Epidermal melanocyte (primary cell): ENCODE measurements around the gene FAM118B.
A peak's percentile ranks its signal among the peaks of the same experiment; 100 is the strongest.

Source experiments
- DNase-seq: peaks from one replicate; pipeline ENCODE4 v3.0.0; 2011; ENCODE audit warnings: low spot score; ENCODE audit not compliant: insufficient read length

FAM118B gene

DNA sequence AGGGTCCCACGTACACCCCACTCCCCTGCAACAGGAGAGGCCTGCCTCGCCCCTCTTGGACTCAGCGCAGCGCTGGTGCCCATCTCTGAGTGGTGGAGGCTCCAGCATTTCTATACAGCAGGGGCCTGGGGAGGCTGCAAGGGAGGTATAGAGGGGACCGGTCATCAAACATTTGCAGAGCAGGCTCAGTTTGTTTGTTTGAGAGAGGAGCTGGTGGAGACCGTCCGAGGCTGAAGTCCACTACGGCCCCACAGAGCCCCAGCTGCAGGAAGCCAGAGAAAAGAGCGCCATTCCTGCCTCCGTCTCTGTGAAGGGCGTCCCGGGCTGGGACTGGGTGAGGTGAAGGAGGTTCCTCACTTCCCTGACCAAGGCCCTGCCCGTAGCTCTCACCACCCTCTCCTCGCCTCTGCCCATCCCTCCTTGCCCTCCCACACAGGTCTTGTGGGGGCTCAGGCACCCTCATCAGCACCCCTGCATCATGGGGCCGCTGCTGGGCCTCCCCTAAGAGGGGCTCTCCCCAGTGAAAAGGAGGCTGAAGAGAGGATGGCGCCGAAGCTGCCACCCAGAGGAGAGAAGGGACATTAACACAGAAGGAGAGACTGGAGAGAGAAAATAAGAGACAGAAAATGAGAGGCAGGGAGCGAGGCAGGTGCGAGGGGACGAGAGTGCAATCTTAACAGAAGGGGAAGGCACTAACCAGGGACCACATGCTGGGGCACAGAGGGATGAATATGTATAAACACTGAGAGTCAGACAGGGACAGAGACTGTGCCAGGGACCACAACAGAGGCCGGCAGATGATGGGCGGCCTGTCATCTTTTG, 24.7 kb upstream of the FAM118B start:
- no peak for DNase-seq

DNA sequence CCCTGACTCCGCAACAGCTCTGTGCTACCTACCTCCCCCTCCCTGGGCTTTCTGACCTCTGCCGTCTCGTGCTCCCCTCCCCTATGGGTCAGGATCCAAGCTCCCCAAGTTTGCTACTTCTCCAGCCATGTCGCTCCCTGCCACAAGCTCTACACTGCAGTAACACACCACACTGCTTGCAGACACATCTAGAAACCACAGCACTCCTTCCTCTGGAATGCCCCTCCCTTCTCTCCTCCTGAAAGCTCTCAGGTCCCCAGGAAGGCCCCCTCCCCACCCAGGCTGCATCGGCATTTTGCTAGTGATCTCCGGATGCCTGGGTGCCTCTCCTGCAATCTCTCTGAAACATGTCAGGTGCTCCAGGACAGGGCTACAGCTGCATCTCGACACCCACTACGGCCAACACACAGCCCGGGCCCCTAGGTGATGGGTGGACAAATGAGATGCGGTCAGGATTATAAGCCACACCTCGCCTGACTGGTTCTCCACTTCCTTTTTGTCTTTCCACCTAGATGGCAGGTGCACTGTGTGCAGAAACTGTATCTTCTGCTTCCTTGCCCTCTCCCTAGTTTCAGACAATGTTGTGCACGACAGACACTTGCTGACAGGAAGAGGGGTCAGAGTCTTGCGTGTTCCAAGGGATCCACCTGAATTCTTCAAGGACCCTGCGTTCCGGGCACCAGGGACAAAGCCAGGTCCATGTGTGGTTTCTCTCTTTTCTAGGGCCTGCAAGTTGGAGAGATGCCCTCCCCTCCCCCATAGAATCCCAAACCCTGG, 23.1 kb upstream of the FAM118B start:
- no peak for DNase-seq

DNA sequence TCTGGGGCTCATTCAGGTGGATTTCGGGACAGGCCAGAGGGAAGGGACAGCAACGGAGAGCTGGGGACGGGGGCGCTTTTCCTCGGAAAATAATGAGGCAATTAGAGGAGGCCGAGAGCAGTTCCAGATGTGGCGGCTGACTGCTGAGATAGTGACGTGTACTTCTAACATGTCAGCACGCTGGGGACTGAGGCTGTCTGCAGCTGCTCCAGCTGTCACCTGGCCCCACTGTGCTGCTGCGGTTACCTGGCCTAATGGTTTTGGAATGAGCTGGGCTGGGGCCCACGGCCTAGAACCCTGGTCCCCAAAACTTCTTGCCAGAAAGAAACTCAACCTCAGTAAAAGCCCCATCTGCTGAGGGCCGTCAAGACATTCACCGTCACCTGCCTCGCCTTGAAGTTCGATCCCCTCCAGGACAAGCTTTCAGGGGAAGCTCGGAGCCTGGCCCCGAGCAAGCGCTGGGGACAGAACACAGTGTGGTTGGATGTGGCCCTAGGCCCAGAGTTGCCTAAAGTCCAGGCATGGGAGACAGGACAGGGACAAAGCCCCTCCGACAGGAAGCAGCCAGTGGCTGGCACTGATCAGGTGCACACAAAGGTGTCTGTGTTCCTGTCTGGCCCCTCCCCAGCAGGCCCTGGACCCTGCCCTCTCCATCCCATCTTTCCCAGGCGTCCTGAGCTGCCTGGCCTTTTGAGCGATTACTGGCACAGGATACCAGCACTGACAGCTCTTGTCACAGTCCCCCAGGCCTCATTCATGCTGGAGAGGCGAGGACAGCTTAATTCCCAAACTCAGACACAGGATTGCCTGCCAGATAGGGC, 22.3 kb upstream of the FAM118B start:
- DNase-seq: no peak

DNA sequence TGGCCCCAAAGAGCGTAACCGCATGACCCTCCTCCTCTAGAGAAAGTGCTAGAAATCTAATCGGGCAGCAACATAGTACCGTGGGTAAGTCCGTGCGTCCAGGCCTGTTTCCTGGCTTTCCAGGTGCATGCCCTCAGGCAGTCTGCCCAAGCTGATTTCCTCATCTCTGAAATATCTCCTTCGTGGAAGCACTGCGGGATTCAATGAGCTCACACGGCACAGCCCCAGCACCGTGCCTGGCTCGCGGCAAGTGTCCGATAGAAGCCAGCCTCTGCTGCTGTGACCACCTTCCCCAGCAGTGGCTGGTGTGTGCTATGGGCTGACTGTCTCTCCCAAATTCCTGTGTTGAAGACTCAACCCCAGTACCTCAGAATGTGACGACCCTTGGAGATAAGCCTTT, 20.8 kb upstream of the FAM118B start:
- no peak for DNase-seq

DNA sequence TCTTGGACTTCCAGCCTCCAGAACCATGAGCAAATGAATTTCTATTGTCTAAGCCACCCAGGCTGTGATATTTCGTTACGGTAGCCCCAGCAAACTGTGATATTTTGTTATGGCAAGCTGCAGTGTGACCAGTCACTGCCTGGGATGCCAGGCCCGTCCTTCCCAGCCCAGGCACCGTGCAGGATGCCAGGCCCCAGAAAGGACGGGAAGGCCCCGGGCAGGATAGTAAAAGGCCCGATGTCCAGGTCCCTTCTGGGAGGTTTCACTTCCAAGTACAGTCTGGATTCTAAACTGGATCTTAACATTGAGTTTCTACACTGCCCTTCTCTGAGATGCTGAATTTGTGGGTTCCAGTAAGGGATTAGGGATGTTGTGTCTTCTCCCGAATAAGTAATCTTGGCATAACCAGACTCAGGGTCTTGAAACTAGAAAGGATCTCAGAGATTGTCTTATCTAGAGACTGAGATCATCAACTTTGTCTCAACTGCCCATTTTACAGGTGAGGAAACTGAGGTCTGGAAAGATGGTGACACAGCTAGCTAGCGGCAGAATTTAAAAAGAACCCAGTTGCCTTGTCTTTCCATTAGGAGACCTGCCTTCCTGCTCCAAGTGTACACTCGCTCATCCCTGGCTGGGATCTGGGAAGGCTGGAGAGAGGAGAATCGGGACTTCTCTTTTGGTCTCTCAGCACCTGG, 20.1 kb upstream of the FAM118B start:
- DNase-seq: no peak

DNA sequence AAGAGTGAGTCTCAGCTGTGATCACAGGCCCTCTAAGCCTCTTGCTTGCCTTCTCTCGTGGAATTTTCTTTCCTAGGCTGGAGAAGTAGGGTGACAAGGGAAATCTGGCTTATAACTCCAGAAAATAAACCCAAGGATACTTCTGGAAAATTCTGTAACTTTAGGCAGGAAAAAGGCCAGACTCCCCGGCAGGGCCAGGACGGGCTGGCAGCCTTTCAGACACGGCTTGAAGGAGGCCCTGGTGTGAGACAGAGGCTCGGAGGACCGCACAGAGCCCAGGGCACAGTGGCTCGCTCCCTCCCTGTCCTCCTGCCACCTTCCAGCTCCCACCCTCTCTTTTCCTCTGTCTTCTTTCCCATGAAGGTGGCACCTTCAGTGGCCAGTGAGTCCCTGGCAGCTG, 19.2 kb upstream of the FAM118B start:
- DNase-seq: no peak

DNA sequence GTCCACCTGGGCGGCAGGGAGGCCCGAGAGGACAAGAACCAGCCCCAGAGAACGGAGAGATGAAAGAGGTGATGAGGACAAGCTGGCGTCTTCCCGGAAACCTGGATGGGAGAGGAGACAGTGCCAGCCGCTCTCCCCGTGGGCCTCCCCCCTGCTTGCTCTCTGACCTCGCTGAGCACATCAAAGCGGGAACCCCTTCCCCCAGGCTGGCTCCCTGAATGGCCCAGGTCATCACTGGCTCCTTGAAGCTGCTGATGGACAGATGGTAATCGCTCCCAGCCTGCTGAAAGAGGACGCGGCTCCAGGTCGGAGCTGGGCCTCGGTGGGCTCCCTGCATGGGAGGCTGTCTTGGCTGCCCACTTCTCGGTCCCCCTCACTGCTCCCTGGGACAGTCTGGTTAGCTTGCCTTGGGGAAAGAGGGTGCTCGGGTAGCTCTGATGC, 18.5 kb upstream of the FAM118B start:
- no peak for DNase-seq

DNA sequence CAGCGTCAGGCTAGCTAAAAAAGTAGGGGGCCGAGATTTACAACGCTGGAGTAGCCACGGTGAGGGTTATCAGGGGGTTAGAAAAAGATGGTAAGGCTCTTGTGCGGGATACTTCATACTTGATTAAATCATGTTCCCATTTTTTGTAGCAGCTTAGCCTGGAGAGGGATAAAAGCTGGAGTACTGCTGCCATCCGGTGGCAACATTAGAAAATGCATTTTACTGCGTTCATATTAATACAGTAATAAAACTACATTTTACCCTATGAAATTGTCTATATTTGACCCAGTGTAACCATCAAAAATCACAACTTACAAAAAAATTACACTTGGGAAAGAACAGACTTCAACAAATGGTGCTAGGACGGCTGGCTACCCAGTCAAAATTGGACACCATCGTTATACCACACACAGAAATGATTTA, 17.4 kb upstream of the FAM118B start:
- peak; percentile 79 for DNase-seq

DNA sequence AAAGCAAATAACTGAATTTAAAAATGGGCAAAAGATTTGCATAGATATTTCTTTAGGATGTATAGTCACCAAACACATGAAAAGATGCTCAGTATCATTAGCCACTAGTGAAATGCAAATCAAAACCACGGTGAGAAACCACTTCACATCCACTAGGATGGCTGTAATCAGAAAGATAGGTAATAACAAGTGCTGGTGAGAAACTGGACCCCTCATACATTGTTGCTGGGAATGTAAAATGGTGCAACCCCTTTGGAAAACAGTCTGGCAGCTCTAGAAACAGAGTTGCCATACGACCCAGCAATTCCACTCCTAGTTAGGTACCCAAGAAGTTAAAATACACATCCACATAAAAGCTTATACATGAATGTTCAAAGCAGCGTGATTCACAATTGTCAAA, 16.5 kb upstream of the FAM118B start:
- no peak for DNase-seq

DNA sequence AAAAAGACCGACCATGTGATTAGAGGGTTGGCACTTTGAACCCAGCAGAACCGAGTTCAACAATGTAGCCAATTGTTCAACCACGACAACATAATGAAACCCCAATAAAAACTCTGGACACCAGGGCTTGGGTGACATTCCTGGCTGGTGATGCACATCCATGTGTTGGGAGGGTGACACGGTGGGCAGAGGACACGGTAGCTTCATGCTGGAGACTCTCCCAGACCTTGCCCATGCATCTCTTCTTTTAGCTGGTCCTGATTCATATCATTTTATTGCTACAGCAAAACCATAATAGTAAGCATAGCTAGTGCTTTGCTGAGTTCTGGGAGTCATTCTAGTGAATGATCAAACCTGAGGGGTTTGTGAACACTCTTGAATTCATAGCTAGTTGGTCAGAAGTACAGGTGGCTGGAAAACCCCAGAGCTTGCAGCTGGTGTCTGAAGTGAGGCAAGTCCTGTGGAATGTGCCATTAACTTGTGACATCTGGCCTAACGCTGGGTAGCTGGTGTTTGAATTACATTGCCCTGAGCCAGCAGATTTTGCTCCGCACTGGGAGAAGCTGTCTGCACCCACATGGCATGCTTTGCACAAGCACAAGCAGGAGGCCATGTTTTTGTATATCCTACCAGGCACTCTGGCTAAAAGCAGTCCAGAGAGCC, 14.2 kb upstream of the FAM118B start:
- peak; percentile 25 for DNase-seq

DNA sequence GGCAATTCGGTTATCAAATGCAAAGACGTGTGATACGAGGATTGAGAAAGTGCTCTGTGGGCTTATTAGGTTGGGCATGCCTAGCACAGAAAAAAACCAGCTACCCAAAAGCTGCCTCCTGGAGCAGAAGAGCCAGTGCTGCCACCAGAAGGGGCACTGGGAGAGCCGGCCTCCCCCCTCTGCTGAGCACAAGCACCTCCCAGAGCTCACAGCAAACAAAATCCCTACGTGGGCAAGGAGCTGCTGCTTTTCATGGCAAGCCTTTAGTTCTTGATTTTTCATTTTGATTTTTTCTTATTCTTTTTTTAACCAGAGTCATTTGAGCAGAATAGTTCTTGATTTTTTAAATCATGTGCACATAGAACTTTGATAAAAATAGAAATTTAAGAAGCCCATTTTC, 12.9 kb upstream of the FAM118B start:
- DNase-seq: no peak

DNA sequence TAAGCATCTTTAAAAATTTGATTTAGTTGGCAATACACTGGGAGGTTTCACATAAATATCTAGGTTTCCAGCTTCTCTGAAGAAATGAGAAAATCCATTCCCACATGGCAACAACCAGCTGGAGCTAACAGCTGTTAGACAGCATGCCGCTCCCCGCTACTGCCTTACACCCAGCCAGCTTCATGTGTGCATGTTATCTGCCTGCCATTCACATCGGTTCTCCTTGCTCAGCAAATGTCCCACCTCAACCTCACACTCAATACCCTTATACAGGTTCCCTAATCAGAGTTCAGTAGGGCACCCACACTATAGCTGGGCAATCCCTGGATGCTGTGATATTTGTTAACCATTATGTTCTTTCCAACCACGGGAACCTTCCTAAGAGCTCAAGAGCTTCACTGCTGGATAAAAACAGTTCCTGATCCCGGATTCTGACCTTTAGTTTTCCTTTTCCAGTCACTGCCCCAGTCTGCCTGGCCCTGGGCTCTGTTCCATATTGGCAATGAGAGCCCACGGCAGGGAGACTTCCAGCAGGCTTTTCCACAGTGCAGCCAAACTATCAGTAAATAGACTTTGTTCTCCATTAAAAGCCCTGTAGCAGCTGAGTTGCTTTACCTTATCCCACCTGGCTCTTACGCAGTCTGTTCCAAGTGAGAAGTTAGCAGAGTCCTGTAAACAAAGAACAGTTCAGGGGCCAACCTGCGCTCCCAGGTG, 8.8 kb upstream of the FAM118B start:
- no peak for DNase-seq

DNA sequence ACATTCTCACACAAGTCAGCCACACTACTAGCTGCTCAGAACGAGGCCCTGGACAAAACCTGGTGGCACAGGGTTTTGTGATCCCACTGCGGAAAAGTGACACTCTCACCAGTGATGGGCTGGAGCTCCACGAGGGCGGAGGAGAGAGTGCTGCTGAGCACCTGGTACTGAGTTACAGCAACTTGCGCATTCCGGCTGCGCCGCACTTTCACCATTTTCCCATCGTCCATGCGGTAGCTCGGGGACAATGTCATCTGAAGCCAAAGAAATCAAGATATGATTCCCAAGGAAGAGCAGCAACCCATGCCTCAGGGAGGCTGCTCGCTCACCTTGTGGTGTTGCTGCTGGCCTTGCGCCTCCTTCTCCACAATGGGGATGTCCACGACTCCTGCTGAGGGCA, 6.2 kb upstream of the FAM118B start:
- no peak for DNase-seq

DNA sequence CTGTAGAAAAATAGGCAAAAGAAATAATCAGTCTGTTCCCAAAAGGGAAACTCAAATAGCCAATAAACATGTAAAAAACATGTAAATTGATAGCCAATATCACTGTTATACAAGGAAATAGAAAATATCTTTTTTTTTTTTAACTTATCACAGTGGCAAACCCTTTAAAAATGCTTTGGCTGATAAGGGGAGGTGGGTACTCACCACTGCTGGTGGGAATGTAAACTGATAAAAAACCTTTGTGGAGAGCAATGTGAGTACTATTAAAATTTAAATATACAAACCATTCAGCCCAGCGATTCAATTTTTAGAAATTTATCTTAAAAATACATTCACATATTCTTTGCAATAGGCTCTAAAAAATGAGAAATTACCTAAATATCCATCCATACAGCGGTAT, 3.7 kb upstream of the FAM118B start:
- DNase-seq: no peak

DNA sequence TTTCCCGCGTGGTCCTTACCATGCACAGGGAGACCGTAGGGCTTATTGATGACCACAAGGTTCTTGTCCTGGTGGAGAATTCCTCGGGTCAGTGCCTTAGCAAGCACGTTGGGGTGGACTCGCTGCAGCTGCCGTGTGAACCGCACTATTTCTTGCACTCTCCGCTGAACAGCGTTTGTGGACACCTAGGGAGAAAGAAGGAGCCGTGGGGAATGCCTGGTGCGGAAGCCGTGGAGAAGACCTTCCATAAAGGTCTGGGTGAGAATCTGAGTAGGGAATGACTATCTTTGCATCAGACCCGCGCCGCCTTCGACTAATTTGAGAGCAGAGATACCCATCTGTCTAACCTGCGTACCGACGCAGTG, 729 bp upstream of the FAM118B start:
- no peak for DNase-seq

DNA sequence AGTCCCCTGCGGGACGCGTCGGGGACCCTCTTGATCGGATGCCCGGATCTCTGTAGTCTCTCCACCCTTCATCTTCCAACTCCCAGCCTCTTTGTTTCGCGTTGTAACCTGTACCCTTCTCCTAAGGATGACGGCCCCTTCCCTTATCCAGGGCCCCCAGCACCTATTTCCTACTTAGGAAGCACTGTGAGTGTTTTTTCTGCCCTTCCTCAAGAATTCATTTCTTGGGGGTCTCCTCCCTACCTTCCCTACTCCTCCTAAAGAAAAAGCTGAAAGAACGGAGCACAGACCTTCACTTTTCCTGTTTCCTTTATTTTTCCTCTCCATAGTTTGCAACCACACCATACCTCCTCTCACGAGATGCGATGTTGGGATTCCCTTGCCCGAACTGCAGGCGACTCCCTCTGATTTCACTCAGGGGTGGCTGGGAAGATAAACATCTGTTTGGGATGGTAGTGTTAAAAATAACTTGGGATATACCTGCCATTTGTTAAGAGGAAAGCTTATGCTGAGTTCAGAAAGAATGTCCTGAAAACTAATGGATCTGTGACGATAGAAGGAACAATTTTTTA, 593 bp downstream of the FAM118B start:
- no peak for DNase-seq

DNA sequence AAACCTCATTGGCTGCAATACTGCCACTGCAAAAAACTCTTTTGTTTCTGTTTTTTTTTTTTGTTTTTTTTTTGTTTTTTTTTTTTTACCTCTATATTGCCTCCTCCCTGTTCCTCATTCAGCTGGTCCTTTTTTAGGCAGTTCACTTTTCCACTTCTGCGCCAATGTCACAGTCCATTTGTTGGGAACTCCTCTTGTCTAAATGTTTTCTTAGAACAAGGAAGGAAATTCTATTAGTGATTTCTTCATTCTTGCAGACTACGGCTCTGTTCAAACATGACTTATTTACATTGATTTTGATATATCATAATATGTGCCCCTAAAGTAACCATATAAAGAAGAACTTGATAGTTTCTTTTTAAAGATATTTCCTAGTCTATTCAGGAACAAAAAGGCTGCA, 2.9 kb downstream of the FAM118B start:
- DNase-seq: no peak

DNA sequence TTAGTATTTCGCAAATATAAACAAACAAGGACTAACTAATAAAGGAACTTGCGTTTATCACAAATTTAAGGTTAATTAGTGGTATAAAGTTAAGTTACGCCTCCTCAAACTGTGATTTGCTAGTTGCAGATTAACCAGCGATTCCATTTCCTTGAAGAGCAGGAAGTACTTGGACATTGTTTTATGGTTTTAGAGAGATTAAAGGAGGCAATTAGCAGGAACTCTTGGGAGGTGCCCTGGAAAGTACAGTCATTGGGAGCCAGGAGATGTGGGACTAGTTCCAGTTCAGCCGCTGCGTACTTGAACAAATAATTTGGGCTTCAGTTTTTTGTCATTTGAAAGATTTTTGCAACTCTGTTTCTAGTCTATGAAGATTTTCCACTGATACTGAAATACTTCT, 3.3 kb downstream of the FAM118B start:
- no peak for DNase-seq

DNA sequence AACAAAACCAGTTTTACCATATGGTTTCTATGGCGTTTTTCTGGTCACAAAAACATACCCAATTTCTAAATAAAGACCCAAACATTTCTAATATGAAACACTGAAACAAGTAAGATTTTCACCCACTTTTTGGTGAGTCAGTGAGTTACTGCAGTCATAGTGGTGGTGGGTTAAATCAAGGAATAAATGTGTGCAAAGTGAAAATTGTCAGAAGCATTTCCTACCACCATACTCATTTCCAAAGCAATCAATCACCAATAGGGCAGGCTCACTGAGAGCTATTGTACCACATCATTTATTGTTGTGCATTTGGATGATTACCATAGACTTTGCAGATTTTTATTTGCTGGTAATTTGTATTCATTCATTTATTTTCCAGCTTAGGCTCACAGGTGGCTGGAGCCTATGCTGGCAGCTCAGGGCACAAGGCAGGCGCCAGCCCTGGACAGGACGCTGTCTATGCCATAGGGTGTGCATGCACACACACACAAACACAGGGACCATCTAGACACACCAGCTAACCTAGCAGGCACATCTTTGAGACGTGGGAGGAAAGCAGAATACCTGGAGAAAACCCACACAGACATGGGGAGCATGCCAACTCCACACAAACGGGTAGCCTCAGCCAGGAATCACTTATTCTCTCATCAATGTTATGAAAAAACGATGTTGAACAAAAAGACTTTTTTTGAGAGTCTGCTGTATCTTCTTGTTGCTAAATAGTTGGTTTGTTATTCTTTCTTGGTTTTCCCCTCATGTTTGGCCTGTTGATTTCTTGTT, 5.1 kb downstream of the FAM118B start:
- DNase-seq: no peak
